ENCODE data around the gene TCFL5. TPM values are rescaled to one million over a fixed set of nuclear protein-coding genes. Genes with fewer than 3 reads are reported as not detected.

Gene TCFL5
- total RNA-seq, 1 donor = 19.0 TPM

- TF ChIP-seq, protein P1, sequence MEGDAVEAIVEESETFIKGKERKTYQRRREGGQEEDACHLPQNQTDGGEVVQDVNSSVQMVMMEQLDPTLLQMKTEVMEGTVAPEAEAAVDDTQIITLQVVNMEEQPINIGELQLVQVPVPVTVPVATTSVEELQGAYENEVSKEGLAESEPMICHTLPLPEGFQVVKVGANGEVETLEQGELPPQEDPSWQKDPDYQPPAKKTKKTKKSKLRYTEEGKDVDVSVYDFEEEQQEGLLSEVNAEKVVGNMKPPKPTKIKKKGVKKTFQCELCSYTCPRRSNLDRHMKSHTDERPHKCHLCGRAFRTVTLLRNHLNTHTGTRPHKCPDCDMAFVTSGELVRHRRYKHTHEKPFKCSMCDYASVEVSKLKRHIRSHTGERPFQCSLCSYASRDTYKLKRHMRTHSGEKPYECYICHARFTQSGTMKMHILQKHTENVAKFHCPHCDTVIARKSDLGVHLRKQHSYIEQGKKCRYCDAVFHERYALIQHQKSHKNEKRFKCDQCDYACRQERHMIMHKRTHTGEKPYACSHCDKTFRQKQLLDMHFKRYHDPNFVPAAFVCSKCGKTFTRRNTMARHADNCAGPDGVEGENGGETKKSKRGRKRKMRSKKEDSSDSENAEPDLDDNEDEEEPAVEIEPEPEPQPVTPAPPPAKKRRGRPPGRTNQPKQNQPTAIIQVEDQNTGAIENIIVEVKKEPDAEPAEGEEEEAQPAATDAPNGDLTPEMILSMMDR (IDR thresholded peaks at IDR 0.05; ENCODE audit: insufficient read depth, low read depth, low read length) = no peak
- H3K4me3 ChIP-seq (ENCODE audit: low read depth, low read length) = no peak overlapping the region
- DNase-seq (ENCODE audit: low read depth) = no peak
Measured at GRCh38 chr20:62825986-62826645, 35.5 kb downstream of the TCFL5 start.

- DNase-seq (ENCODE audit: low read depth) = no peak
- TF ChIP-seq, protein P1 (IDR thresholded peaks at IDR 0.05; ENCODE audit: insufficient read depth, low read depth, low read length) = no peak
- no peak overlapping the region for H3K4me3 ChIP-seq (ENCODE audit: low read depth, low read length)
Measured at GRCh38 chr20:62825333-62825985, 36.2 kb downstream of the TCFL5 start.

DNA sequence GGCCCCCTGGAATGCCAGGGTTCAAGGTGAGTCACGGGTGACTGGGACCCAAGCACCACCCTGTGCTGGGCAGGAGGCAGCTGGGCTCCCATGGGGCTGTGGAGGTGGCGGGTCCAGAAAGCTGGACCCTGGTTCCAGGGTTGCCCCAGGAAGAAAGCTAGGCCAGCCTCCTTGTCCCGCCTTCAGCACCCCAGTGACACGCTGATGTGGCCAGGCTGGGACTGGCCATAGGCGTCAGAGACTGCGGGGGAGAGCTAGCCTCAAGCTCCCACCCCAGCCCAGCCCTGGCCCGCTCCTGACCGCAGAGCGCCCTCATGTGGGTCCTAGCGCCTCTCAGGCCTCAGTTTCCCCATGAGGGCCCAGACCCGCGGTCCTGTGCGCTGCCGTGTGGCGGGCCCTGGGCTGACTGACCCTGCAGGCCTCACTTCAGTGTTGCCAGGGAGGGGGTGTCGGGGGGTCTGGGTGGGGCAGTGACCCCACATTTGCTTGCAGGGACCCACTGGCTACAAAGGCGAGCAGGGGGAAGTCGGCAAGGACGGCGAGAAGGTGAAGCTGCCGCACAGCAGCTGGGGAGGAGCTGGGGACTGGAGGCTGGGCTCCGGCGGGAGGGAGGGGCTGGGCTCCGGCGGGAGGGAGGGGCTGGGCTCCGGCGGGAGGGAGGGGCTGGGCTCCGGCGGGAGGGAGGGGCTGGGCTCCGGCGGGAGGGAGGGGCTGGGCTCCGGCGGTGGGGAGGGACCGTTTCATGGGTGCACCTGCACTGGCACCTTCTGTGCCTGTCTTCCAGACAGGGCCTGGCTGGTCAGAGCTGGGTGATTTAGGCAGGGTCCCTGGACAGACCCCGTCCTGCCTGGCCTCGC, 36.9 kb downstream of the TCFL5 start:
- TF ChIP-seq, protein P1 (IDR thresholded peaks at IDR 0.05; ENCODE audit: insufficient read depth, low read depth, low read length) = no peak
- DNase-seq (ENCODE audit: low read depth) = peak; percentile 42
- peak overlapping the region; percentile 30 for H3K4me3 ChIP-seq (ENCODE audit: low read depth, low read length)

DNA sequence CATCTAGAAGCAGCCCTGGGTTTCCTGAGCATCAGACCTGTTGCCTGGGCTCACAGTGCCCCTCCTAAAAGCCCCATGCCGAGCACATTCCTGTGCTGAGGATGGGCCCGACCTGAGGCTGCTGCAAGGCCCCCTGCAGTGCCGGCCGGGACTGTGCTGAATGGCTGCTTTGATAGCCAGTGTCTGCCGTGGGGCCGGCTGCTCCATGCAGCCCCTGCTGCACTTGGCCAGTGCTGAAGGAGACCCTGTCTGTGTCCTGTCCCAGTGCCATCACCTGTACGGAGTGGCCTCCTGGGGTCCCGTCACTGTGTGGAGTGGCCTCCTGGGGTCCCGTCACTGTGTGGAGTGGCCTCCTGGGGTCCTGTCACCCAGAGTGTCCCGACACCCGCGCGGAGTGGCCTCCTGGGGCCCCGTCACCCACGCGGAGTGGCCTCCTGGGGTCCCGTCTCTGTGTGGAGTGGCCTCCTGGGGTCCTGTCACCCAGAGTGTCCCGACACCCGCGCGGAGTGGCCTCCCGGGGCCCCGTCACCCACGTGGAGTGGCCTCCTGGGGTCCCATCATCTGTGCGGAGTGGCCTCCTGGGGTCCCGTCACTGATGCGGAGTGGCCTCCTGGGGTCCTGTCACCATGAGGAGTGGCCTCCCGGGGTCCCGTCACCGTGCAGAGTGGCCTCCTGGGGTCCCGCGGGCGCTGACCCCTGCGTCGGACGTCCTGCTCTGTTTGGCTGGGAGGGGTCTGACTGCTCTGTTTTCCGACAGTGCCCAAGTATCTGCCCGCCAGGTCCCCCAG, 37.7 kb downstream of the TCFL5 start:
- DNase-seq (ENCODE audit: low read depth) = no peak
- TF ChIP-seq, protein P1 (IDR thresholded peaks at IDR 0.05; ENCODE audit: insufficient read depth, low read depth, low read length) = no peak

GRCh38 chr20:62822788-62823651, 38.6 kb downstream of the TCFL5 start:
- peak; percentile 34 for DNase-seq (ENCODE audit: low read depth)
- H3K4me3 ChIP-seq (ENCODE audit: low read depth, low read length) = no peak overlapping the region
- TF ChIP-seq, protein P1 (IDR thresholded peaks at IDR 0.05; ENCODE audit: insufficient read depth, low read depth, low read length) = peak; percentile 41

More for the DNA sequence above, 37.7 kb downstream of the TCFL5 start:
- no peak overlapping the region for H3K4me3 ChIP-seq (ENCODE audit: low read depth, low read length)

Data from fibroblast of villous mesenchyme (primary cell).